Measurements from ENCODE around the gene C1orf94.
"Not testable (repeated sequence)": the region's sequence is repeated elsewhere in the genome, so short reads cannot be mapped to it uniquely, and the experiment has no call there.

Gene C1orf94

GRCh38 chr1:34175744-34176143, 963 bp upstream of the C1orf94 start:
- TF ChIP-seq CTCF (IDR thresholded peaks at IDR 0.05; ENCODE audit: borderline replicate concordance, control extremely low read depth, extremely low read depth, insufficient read depth, missing control alignments) = no peak
- DNase-seq (ENCODE audit: low spot score) = no peak
- in situ Hi-C loops (cut with MboI; ENCODE audit: low sequenced_read_pairs, unreplicated experiment) = no loop called here

DNA sequence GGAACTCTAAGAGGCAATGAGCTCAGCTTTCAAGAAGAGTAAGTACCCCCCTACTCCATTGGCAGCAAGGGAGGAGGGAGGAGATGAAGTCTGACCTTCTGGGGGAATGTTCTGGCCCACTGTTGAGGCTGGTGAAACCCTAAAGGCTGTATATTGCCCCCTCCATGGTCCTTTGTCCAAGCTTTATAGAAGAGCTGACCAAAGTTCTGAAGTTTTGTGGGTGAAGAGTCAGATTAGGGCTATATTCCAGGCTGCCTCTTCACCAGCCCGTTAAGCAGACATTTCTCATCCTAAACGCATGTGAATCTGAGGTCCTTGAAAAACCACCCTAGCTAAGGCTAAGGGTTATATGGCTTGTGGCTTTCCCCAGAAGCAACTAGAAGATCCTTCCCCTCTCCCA, 1.4 kb downstream of the C1orf94 start:
- in situ Hi-C loops (cut with MboI; ENCODE audit: low sequenced_read_pairs, unreplicated experiment) = no loop called here
- TF ChIP-seq CTCF (IDR thresholded peaks at IDR 0.05; ENCODE audit: borderline replicate concordance, control extremely low read depth, extremely low read depth, insufficient read depth, missing control alignments) = no peak

GRCh38 chr1:34183381-34183780, 6.7 kb downstream of the C1orf94 start:
- DNase-seq (ENCODE audit: low spot score); in situ Hi-C loops (cut with MboI; ENCODE audit: low sequenced_read_pairs, unreplicated experiment): not testable (repeated sequence)

More for the DNA sequence above, 1.4 kb downstream of the C1orf94 start:
- DNase-seq (ENCODE audit: low spot score) = no peak

GRCh38 chr1:34186741-34187494, 10.2 kb downstream of the C1orf94 start:
- no peak for DNase-seq (ENCODE audit: low spot score)
- in situ Hi-C loops (cut with MboI; ENCODE audit: low sequenced_read_pairs, unreplicated experiment) = no loop called here
- TF ChIP-seq CTCF (IDR thresholded peaks at IDR 0.05; ENCODE audit: borderline replicate concordance, control extremely low read depth, extremely low read depth, insufficient read depth, missing control alignments) = no peak

GRCh38 chr1:34188418-34188817, 11.7 kb downstream of the C1orf94 start:
- no peak for DNase-seq (ENCODE audit: low spot score)
- no peak for TF ChIP-seq CTCF (IDR thresholded peaks at IDR 0.05; ENCODE audit: borderline replicate concordance, control extremely low read depth, extremely low read depth, insufficient read depth, missing control alignments)
- in situ Hi-C loops (cut with MboI; ENCODE audit: low sequenced_read_pairs, unreplicated experiment) = no loop called here

DNA sequence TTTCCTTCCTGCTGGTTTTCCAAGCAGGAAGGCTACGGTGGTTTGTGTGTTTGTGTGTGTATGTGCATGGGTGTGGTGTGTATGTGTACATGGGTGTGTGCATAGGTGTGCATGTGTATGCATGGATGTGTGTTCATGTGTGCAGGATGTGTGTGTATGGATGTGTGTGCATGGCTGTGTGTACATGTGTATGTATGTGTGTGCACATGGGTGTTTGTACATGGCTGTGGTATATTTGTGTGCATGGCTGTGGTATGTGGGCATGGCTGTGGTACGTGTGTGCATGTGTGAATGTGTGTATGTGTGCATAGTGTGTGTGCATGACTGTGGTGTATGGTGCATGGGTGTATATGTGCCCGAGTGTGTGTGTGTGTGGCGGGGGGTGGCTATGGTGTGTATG, 12.3 kb downstream of the C1orf94 start:
- in situ Hi-C loops (cut with MboI; ENCODE audit: low sequenced_read_pairs, unreplicated experiment) = no loop called here
- no peak for DNase-seq (ENCODE audit: low spot score)
- TF ChIP-seq CTCF (IDR thresholded peaks at IDR 0.05; ENCODE audit: borderline replicate concordance, control extremely low read depth, extremely low read depth, insufficient read depth, missing control alignments) = no peak

- in situ Hi-C loops (cut with MboI; ENCODE audit: low sequenced_read_pairs, unreplicated experiment) = no loop called here
- no peak for DNase-seq (ENCODE audit: low spot score)
- TF ChIP-seq CTCF (IDR thresholded peaks at IDR 0.05; ENCODE audit: borderline replicate concordance, control extremely low read depth, extremely low read depth, insufficient read depth, missing control alignments) = no peak
These were observed 14.0 kb downstream of the C1orf94 start for GRCh38 chr1:34190692-34191091.

Measured in GM13976 (cell line).